ENCODE results near the gene RETNLB. TPM values are rescaled to one million over a fixed set of nuclear protein-coding genes. Genes with fewer than 3 reads are reported as not detected.

Gene RETNLB
- total RNA-seq, 2 donors from 2014 or later, result not detected

- WGBS, result 79% methylated on average over 5 of the region's 5 CpGs
- no peak for DNase-seq (ENCODE audit: low spot score)
- Histone ChIP-seq H3K36me3 (no peaks in the 10 kb centered on the region), H3K27me3 (replicated peaks; ENCODE audit: insufficient read depth) (no peaks in the 10 kb centered on the region), H3K9me3 (no peaks in the 10 kb centered on the region), H3K4me3 (no peak overlapping the region), H3K4me1 (replicated peaks) (no peaks in the 10 kb centered on the region), H3K27ac (no peak overlapping the region)
- intact Hi-C loops (cut with DNase I), result no loop called here
- TF ChIP-seq POLR2A (IDR thresholded peaks at IDR 0.05), result no peak
- TF ChIP-seq POLR2AphosphoS5 (IDR thresholded peaks at IDR 0.05), result no peak
- no peak for TF ChIP-seq CTCF (IDR thresholded peaks at IDR 0.05)
Measured at GRCh38 chr3:108713009-108713516, 44.1 kb downstream of the RETNLB start.

Small RNA genes within 50 kb of the gene (small RNA-seq; reads per million reads assigned to genes)
- gene AC092185.1, result 0 reads per million in 2 donors

Other genes starting within 250 kb of the RETNLB start
- gene MYH15, start 246.8 kb downstream of the RETNLB start, total RNA-seq, result under 1 TPM; 0.68 TPM
- 10 to 100 TPM in 1 of 2 donors, 1 to 10 TPM in 1; 2.0 to 13.8 TPM for gene CIP2A, start 168.0 kb downstream of the RETNLB start, total RNA-seq
- gene DZIP3, start 167.7 kb downstream of the RETNLB start, total RNA-seq, result 10 to 100 TPM in 1 of 2 donors, 1 to 10 TPM in 1; 9.8 to 22.2 TPM
- gene TRAT1, start 65.4 kb upstream of the RETNLB start, total RNA-seq, result not detected
- gene GUCA1C, start 196.5 kb upstream of the RETNLB start, total RNA-seq, result not detected

Data from prostate gland (tissue), 2 donors.